HG02610 (cell line): ENCODE measurements around the gene SSUH2.

ENCODE experiments used
- ATAC-seq: cut with Tn5 transposase; IDR thresholded peaks from one replicate; pipeline ENCODE4 v1.9.1; 2021; ENCODE audit warnings: mild to moderate bottlenecking, moderate library complexity; ENCODE audit not compliant: unreplicated experiment

Gene SSUH2

GRCh38 chr3:8619548-8619947 lies 25.1 kb downstream of the SSUH2 start:
- ATAC-seq = no peak

DNA sequence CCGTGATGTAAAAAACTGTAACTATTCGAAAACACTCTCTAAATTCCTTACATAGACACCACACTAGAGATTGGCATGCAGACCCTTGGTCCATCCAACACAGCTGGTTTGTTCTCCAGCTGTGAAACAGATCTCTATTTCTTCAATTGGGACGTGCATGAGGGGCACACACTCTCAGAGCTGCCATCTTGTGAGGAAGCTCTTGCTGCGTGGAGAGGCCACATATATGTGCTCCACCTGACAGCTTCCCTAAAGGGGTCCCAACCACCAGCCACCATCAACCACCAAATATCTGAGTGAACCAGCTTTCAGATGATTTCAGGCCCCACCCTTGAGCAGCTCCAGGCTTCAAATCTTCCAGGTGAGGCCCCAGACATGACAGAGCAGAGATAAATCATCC lies 25.6 kb downstream of the SSUH2 start:
- ATAC-seq = no peak

GRCh38 chr3:8617921-8618320 lies 26.7 kb downstream of the SSUH2 start:
- no peak for ATAC-seq

GRCh38 chr3:8610951-8611350 lies 33.6 kb downstream of the SSUH2 start:
- no peak for ATAC-seq

GRCh38 chr3:8608791-8609467 lies 35.7 kb downstream of the SSUH2 start:
- ATAC-seq = no peak

- no peak for ATAC-seq
These were observed 36.4 kb downstream of the SSUH2 start for GRCh38 chr3:8608041-8608790.

DNA sequence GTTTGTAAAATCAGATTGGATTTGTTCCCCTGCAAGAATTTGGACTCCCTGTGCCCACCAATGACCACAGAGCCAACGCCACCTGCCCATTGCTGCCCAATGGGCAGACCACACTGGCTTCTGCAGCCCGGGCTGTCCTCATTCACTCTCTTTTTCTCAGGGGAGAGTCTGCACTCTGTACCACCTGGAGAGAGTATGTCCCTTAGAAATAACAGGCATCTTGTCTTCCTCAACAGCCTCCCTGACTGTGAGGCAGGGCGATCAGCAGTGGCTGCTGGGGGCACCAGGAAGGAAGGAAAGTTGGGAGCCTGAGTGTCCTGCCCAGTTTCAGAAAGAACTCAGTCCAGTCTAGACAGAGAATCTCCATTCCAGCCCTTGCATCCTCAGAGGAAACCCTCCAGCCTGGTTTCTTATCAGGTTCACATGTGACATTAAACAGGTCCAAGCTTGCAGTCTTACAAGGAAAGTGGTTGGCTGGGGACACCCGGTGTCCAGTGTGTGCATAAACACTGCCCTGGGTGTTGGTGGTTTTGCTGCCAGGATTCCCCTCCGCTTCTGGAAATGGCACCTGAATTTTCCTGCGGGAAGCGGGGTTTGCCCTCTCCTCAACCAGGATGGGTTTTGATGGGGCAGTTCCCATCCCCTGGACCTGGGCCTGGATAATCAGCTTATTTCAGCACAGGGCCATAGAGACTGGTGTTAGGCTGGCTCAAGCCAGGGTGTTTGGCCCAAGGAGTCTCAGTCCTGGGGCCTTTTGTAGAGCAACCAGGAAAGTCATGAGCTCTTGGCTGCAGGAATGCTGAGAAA lies 37.2 kb downstream of the SSUH2 start:
- no peak for ATAC-seq

DNA sequence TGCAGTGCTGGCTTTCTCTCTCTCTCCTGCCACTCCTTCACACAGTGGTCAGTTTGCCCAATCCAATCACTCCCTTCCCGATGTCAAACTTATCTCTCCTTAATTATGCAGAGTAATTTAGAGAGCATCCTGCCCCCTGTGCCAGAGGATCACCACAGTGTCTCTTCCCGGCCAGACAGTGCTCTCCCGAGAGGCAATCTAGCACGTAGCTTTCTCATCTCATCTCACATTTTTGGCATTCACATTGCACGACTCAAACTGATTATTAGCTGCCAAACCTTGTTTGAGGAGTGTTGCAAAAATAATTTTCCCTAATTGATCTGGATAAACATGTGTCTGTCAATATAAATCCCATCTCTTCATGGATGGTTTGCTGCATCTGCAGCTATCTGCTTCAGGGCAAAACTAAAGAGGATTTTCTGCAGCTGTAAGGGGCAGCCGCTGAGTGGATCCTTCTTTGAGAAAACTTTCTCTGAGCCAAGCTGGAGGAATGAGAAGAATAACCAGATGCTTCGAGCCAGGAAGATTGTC lies 37.8 kb downstream of the SSUH2 start:
- ATAC-seq = no peak

DNA sequence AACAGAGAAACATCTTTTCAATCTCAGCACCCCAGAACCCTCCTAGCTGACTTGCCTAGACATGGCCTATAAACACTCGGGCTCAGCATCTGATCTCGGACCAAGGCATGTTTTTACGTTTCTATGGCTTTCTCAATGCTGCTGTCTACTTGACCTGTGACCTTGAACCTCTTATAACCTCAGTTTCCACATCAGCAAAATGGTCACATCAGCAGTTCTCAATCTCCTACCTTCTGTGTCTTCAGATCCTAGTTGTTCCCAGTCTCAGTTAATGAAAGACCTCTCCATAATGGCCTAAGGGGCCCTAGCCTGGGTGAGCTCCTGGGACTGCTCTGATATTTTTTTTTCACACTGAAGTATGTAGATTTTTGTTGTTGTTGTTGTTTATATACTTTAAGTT lies 39.6 kb downstream of the SSUH2 start:
- ATAC-seq = no peak

DNA sequence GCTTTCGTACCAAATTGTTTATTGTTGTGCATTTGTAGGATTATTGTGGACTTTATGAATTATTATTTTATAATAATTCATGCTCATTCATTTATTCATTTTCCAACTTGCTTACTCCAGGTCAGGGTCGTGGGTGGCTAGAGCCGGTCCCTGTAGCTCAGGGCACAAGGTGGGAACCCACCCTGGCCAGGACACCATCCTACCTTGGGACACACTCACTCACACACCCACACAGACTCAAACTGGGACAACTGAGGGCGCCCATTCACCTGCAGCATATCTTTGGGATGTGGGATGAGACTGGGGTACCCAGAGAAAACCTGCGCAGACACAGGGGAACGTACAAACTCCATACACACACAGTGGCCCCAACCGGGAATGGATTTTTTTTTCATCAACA lies 40.6 kb downstream of the SSUH2 start:
- ATAC-seq = no peak

DNA sequence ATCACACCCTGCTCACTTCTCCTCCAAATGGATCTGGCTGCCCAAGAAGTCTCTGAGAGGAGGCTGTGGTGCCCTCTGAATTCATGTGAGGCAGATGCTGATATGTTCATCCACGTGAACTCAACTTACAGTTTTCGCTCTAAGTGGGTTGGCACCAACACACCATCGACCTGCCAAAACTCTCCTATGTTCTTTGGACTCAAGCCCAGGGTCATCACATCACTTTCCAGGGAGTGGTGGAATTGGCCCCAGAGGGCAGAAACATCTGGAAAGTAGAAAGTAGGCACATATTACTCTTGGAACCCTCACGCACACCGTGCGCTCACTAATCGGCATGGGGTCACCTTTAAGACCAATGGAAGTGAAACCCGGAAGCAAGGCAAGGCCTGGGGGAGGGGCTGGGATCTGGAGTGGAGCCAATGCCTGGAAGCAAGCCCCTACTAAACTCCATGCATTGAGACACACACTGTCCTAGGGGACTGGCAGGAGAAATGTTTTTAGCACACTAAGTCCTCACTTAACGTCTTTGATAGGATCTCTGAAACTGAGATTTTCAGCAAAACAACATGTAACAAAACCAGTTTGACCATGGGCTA lies 41.4 kb downstream of the SSUH2 start:
- ATAC-seq = no peak

GRCh38 chr3:8600457-8600856 lies 44.1 kb downstream of the SSUH2 start:
- ATAC-seq = no peak

DNA sequence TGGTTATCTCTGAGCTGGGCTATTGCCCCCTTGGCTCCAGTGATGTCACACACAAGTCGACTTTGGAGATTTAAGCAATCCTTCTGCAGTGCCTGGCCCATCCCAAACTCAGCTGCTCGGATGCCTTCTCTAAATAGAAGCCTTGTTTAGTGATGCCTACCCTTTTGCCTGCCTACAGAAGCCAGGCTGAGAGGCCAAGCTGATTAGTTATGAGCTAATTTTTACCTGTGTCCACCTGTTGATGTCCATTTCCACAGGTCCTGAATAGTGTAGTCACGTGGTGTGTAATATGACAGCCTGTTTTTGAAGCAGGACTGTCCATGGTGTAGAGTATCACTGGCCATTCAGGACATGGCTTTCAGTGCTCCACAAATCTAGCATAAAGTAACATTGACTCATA lies 45.5 kb downstream of the SSUH2 start:
- ATAC-seq = no peak

GRCh38 chr3:8597219-8597853 lies 47.3 kb downstream of the SSUH2 start:
- no peak for ATAC-seq

GRCh38 chr3:8596321-8597218 lies 48.0 kb downstream of the SSUH2 start:
- no peak for ATAC-seq

GRCh38 chr3:8595695-8596115 lies 48.9 kb downstream of the SSUH2 start:
- no peak for ATAC-seq

GRCh38 chr3:8595252-8595651 lies 49.3 kb downstream of the SSUH2 start:
- ATAC-seq = no peak

DNA sequence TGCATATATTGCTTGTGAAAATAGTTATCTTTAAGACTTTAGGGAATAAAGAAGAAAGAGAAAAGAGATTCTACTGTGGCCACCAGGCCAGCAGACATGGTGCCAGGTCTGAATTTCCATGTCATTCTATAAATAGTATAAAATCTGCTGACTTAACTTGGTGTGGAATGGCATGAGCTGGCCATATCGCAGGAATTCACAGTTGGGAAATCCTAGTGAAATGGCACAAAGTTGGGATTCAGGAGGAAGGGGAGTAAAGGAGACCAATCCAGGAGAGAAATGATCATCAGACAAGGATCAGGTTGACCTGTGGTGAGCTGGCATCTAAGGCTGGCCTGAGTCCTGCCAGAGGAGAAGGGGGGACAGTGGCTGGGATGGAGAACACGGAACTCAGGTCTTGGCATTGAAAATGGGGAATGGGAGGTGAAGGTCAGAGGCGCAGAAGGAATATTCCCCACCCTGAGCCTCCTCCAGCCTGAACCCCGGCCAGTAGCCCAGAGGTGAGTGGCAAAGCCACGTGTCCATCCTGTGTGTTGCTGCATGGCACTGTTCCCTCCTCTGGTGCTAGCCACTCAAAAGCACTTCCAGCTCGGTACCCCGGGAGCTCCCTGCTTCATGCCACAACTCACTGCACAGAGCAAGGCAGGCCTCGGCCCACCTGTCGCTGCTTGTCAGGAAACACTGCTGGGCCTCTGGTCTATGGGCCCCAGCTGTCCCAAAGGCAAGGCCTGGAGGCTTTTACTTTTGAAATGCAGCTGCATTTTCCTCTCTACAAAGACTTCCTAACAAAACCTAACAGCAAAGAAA lies 51.4 kb downstream of the SSUH2 start:
- ATAC-seq = no peak
